H1 (cell line): Measurements from ENCODE around the gene TPRG1L.

Experiments
- EZH2 ChIP-seq: fragments of 200-600 bp; sonication (generic); IDR thresholded peaks from 2 replicates; pipeline ENCODE4 v1.7.1; 2012; ENCODE audit warnings: low read depth, mild to moderate bottlenecking, moderate library complexity, low read length, inconsistent platforms; ENCODE audit not compliant: severe bottlenecking
- HDAC2 ChIP-seq, 2 experiments: fragments of 300-600 bp in 1 of 2; sonication (generic) in 1 of 2; IDR thresholded peaks; 2 replicates each; pipeline ENCODE4 v1.6.1; 2011 to 2012; ENCODE audit warnings: low read depth in 2 of 2, low read length in 2 of 2, mild to moderate bottlenecking in 2 of 2, moderate library complexity in 2 of 2, borderline replicate concordance in 1 of 2, inconsistent platforms in 1 of 2
- KDM5A ChIP-seq: fragments of 200-600 bp; IDR thresholded peaks from 2 replicates; pipeline ENCODE4 v1.7.1; 2012; ENCODE audit warnings: mild to moderate bottlenecking, low read length, inconsistent platforms, mixed read lengths
- POLR2A ChIP-seq, 2 experiments: IDR thresholded peaks; 1 replicate in 1 of 2; 2 replicates in 1 of 2; pipeline ENCODE4 v1.6.1; 2011; ENCODE audit warnings: low read depth in 2 of 2, low read length in 2 of 2, mild to moderate bottlenecking in 2 of 2; ENCODE audit errors: control extremely low read depth in 1 of 2
- TAF1 ChIP-seq: IDR thresholded peaks from 2 replicates; pipeline ENCODE4 v1.6.1; 2011; ENCODE audit warnings: mild to moderate bottlenecking, low read depth, low read length
- TCF12 ChIP-seq: IDR thresholded peaks from 2 replicates; pipeline ENCODE4 v1.6.1; 2011; ENCODE audit warnings: low read depth, mild to moderate bottlenecking, low read length
- ZNF274 ChIP-seq: IDR thresholded peaks from 2 replicates; pipeline ENCODE4 v1.7.0; 2012; ENCODE audit warnings: low read length, borderline replicate concordance; ENCODE audit errors: extremely low read depth
- TF ChIP-seq, protein P1 (sequence below): IDR thresholded peaks from 2 replicates; pipeline ENCODE4 v1.6.1; 2012; ENCODE audit warnings: inconsistent platforms
- TF ChIP-seq, protein P2 (sequence below), 3 experiments: IDR thresholded peaks; 1 replicate in 2 of 3; 2 replicates in 1 of 3; pipeline versions ENCODE4 v1.5.1 to v1.6.1; 2011; ENCODE audit warnings: low read length in 3 of 3, mild to moderate bottlenecking in 3 of 3, inconsistent platforms in 2 of 3, low read depth in 1 of 3, moderate library complexity in 1 of 3; ENCODE audit not compliant: insufficient read depth in 1 of 3; ENCODE audit errors: control extremely low read depth in 1 of 3

DNA sequence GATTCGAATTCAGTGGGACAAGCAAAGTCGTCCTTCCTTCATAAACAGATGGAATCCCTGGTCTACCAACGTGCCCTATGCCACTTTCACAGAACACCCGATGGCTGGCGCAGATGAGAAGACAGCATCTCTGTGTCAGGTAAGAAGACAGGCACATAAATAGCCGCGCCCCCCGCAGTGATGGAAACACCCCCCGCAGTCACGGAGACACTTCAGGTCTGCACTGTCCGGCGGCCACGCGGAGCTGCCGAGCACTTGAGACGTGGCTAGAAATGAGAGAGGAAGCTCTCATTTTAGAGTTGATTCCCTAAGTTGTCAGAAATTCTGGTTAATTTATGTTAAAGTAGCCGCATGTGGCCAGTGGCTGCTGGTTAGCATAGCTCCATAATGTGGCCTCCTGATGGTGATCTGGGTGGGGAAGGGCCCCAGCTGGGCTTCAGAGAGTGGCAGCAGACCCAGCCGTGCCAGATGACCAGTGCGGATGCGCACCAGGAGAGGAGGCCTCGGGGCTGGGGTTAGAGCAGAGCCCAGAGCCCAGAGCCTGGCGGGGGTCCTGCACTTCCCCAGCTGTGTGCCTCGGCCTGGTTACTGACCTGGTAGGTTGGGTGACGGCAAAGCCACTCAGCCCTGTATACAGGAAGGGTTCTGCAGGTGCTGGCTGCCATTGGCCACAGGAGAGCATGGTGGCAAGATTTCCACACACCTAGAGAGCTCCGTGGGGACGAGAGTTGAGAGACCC, 2.9 kb downstream of the TPRG1L start:
- TF ChIP-seq EZH2, result no peak
- no peak for TF ChIP-seq KDM5A
- no peak for TF ChIP-seq TAF1
- TF ChIP-seq TCF12, result no peak
- TF ChIP-seq, protein P1, sequence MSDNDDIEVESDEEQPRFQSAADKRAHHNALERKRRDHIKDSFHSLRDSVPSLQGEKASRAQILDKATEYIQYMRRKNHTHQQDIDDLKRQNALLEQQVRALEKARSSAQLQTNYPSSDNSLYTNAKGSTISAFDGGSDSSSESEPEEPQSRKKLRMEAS, result no peak
- TF ChIP-seq, protein P2, sequence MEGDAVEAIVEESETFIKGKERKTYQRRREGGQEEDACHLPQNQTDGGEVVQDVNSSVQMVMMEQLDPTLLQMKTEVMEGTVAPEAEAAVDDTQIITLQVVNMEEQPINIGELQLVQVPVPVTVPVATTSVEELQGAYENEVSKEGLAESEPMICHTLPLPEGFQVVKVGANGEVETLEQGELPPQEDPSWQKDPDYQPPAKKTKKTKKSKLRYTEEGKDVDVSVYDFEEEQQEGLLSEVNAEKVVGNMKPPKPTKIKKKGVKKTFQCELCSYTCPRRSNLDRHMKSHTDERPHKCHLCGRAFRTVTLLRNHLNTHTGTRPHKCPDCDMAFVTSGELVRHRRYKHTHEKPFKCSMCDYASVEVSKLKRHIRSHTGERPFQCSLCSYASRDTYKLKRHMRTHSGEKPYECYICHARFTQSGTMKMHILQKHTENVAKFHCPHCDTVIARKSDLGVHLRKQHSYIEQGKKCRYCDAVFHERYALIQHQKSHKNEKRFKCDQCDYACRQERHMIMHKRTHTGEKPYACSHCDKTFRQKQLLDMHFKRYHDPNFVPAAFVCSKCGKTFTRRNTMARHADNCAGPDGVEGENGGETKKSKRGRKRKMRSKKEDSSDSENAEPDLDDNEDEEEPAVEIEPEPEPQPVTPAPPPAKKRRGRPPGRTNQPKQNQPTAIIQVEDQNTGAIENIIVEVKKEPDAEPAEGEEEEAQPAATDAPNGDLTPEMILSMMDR (IDR thresholded peaks at IDR 0.05; ENCODE audit: control extremely low read depth in 1 of 3, insufficient read depth in 1 of 3, low read depth in 1 of 3, low read length in 3 of 3), result no peak
- TF ChIP-seq POLR2A (IDR thresholded peaks at IDR 0.05; ENCODE audit: control extremely low read depth in 1 of 2, low read depth in 2 of 2, low read length in 2 of 2), result no peak
- TF ChIP-seq ZNF274, result no peak
- no peak for TF ChIP-seq HDAC2 (IDR thresholded peaks at IDR 0.05; ENCODE audit: borderline replicate concordance in 1 of 2, low read depth in 2 of 2, low read length in 2 of 2)
